ENCODE measurements around the gene DUSP22.

DNA sequence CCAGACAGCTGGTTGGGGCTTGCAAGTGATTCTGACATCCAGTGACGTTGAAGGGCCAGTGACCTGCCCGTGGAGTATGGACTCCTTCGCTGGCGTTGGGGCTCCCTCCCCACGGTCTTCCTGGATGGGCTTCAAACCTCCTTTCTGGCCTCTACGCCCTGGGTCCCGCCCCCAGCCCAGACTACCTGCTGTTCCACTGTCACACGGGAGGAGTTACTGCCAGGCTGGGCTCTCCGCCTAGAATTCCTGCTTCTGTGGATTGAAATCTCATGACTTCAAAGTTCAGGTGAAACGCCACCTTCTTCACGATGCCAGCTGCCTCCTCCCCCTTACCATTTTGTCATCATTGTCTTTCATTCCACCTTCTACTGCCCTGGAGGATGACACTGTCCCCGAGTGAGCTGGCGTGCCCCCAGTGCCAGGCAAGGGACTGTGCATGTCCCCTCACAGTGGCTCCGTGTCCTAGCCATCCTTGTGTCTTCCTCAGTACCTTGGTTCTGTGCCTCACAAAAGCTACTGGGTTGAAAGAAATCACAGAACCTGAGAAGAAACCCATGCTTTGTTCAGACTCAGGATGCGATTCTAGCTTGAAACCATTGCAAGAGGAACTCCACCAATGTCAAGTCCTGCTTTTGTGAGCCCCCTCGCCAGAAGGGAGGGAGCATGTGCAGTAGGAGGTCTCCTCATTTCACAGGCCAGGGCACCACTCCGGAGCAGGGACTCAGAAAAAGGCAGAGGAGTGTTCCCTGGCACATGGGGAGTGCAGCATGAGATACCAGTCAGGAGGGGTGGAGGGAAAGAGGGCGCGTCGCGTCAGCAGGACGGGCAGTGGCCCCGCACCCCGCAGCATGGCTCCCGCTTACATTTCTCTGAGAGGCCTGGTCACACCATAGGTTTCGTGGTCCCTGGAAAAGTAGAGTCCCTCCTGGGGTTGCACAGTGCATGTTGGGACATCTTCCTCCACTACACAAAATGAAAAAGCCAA lies 88.2 kb downstream of the DUSP22 start:
- TF ChIP-seq, protein P1, sequence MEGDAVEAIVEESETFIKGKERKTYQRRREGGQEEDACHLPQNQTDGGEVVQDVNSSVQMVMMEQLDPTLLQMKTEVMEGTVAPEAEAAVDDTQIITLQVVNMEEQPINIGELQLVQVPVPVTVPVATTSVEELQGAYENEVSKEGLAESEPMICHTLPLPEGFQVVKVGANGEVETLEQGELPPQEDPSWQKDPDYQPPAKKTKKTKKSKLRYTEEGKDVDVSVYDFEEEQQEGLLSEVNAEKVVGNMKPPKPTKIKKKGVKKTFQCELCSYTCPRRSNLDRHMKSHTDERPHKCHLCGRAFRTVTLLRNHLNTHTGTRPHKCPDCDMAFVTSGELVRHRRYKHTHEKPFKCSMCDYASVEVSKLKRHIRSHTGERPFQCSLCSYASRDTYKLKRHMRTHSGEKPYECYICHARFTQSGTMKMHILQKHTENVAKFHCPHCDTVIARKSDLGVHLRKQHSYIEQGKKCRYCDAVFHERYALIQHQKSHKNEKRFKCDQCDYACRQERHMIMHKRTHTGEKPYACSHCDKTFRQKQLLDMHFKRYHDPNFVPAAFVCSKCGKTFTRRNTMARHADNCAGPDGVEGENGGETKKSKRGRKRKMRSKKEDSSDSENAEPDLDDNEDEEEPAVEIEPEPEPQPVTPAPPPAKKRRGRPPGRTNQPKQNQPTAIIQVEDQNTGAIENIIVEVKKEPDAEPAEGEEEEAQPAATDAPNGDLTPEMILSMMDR (IDR thresholded peaks at IDR 0.05): no peak
- TF ChIP-seq POLR2A (IDR thresholded peaks at IDR 0.05): no peak
- TF ChIP-seq EP300 (IDR thresholded peaks at IDR 0.05): no peak
- TF ChIP-seq POLR2AphosphoS5 (IDR thresholded peaks at IDR 0.05): no peak

Data from upper lobe of left lung (tissue), 4 donors.